ENCODE measurements around the gene CFAP251. TPM values are rescaled to one million over a fixed set of nuclear protein-coding genes. Genes with fewer than 3 reads are reported as not detected.

The CFAP251 gene
- total RNA-seq, 1 experiment from 2014 or later = 3.2 TPM

- no TSS peak for BruUV-seq (replicated peaks)
- ATAC-seq = no peak
- TF ChIP-seq EZH2 (IDR thresholded peaks at IDR 0.05; ENCODE audit: low read length, unreplicated experiment) (no peak), CTCF (conservative IDR thresholded peaks at IDR 0.05; ENCODE audit: low read depth, low read length) (no peak), EZH2phosphoT487 (IDR thresholded peaks at IDR 0.05; ENCODE audit: borderline replicate concordance, low read length) (no peak)
These were observed 6.4 kb upstream of the CFAP251 start for GRCh38 chr12:121911824-121912585.

GRCh38 chr12:121915841-121916321 is 2.5 kb upstream of the CFAP251 start:
- H3K27ac ChIP-seq (ENCODE audit: low read length) = no peak overlapping the region
- H3K9ac ChIP-seq (ENCODE audit: low read length) = no peak overlapping the region
- CTCF ChIA-PET = no interaction called here

More at GRCh38 chr12:121911824-121912585, 6.4 kb upstream of the CFAP251 start:
- Histone ChIP-seq H3K9me2 (replicated peaks; ENCODE audit: low read length) (no peaks in the 10 kb centered on the region), H3K4me2 (ENCODE audit: low read length) (no peak overlapping the region), H2AFZ (ENCODE audit: low read length) (no peak overlapping the region), H4K20me1 (ENCODE audit: low read length) (no peaks in the 10 kb centered on the region), H3K36me3 (ENCODE audit: low read depth, low read length) (peaks cover 43% of the 10 kb centered on the region), H3K4me3 (ENCODE audit: low read length) (no peak overlapping the region), H3F3A (ENCODE audit: low read length, unreplicated experiment) (no peaks in the 10 kb centered on the region), H3K27ac (ENCODE audit: low read length) (no peak overlapping the region), H3K79me2 (ENCODE audit: low read length) (no peaks in the 10 kb centered on the region), H3K9me3 (ENCODE audit: low read length) (no peaks in the 10 kb centered on the region), H3K4me1 (ENCODE audit: insufficient read depth, low read length) (no peaks in the 10 kb centered on the region), H3K9ac (ENCODE audit: low read length) (no peak overlapping the region), H3K27me3 (ENCODE audit: low read length) (no peaks in the 10 kb centered on the region)
- POLR2A ChIA-PET (ENCODE audit: unreplicated experiment) = interaction anchor here (0.7 kb wide), 1 partner anchor 47 kb away, joined by 8 read pairs; no protein-coding TSS in a partner anchor
- intact Hi-C loops (cut with micrococcal nuclease) = no loop called here
- DNase-seq = no peak
- CTCF ChIA-PET = interaction anchor here (0.5 to 0.6 kb wide), 2 partner anchors 43 to 559 kb away, joined by 3 read pairs; no protein-coding TSS in a partner anchor

More at GRCh38 chr12:121915841-121916321, 2.5 kb upstream of the CFAP251 start:
- Histone ChIP-seq H3K4me3 (ENCODE audit: low read length) (no peak overlapping the region), H3K79me2 (ENCODE audit: low read length) (no peaks in the 10 kb centered on the region), H3K4me2 (ENCODE audit: low read length) (no peak overlapping the region), H3F3A (ENCODE audit: low read length, unreplicated experiment) (no peaks in the 10 kb centered on the region), H3K9me2 (replicated peaks; ENCODE audit: low read length) (no peaks in the 10 kb centered on the region), H4K20me1 (ENCODE audit: low read length) (no peaks in the 10 kb centered on the region), H3K9me3 (ENCODE audit: low read length) (no peaks in the 10 kb centered on the region), H3K36me3 (ENCODE audit: low read depth, low read length) (peaks cover 40% of the 10 kb centered on the region), H3K4me1 (ENCODE audit: insufficient read depth, low read length) (no peaks in the 10 kb centered on the region), H3K27me3 (ENCODE audit: low read length) (no peaks in the 10 kb centered on the region), H2AFZ (ENCODE audit: low read length) (no peak overlapping the region)
- POLR2A ChIA-PET (ENCODE audit: unreplicated experiment) = no interaction called here
- BruUV-seq (replicated peaks) = no TSS peak
- ATAC-seq (no peak), DNase-seq (no peak)
- intact Hi-C loops (cut with micrococcal nuclease) = no loop called here
- TF ChIP-seq EZH2 (IDR thresholded peaks at IDR 0.05; ENCODE audit: low read length, unreplicated experiment) (no peak), EZH2phosphoT487 (IDR thresholded peaks at IDR 0.05; ENCODE audit: borderline replicate concordance, low read length) (no peak), CTCF (conservative IDR thresholded peaks at IDR 0.05; ENCODE audit: low read depth, low read length) (no peak)
